Heart right ventricle (tissue), 16 donors: ENCODE data around the gene RPRD1B. TPM values are rescaled to one million over a fixed set of nuclear protein-coding genes. Genes with fewer than 3 reads are reported as not detected.

Source experiments
- ATAC-seq, 8 donors: fragments of 200-7000 bp; cut with Tn5 transposase; one replicate each; pipeline ENCODE4 v1.9.1; 2020; ENCODE audit warnings: mild to moderate bottlenecking in 8 of 8, moderate library complexity in 8 of 8, moderate number of reproducible peaks in 1 of 8
- DNase-seq, 2 donors: peaks; one replicate each; pipeline ENCODE4 v3.0.0-alpha.2; 2020
- H3K27ac ChIP-seq, 10 donors: fragments of 200-600 bp; sonication (generic) in 2 of 10; one replicate each; pipeline versions ENCODE4 v1.5.0 to v1.8.0; 2020 to 2022; ENCODE audit warnings: mild to moderate bottlenecking in 3 of 10
- H3K27me3 ChIP-seq, 7 donors: fragments of 200-600 bp; one replicate each; pipeline ENCODE4 v1.8.0; 2021 to 2022; ENCODE audit warnings: mild to moderate bottlenecking in 2 of 7
- H3K36me3 ChIP-seq, 9 donors: fragments of 200-600 bp; sonication (generic) in 1 of 9; one replicate each; pipeline versions ENCODE4 v1.5.0 to v1.8.0; 2020 to 2022; ENCODE audit warnings: mild to moderate bottlenecking in 2 of 9
- H3K4me1 ChIP-seq, 9 donors: fragments of 200-600 bp; sonication (generic) in 1 of 9; one replicate each; pipeline versions ENCODE4 v1.5.0 to v1.8.0; 2020 to 2022; ENCODE audit warnings: mild to moderate bottlenecking in 4 of 9
- H3K4me3 ChIP-seq, 10 donors: fragments of 200-600 bp; sonication (generic) in 2 of 10; one replicate each; pipeline versions ENCODE4 v1.5.0 to v1.8.0; 2020 to 2022; ENCODE audit warnings: mild to moderate bottlenecking in 7 of 10, moderate library complexity in 2 of 10
- H3K9me3 ChIP-seq, 11 donors: fragments of 200-600 bp in 10 of 11; sonication (generic) in 2 of 11; one replicate each; pipeline versions ENCODE4 v1.5.0 to v1.8.0; 2013 to 2022; ENCODE audit warnings: mild to moderate bottlenecking in 2 of 11, control low read depth in 1 of 11, moderate library complexity in 1 of 11
- CTCF ChIP-seq, 9 donors: fragments of 200-600 bp; sonication (generic) in 2 of 9; IDR thresholded peaks; one replicate each; pipeline versions ENCODE4 v1.5.0 to v1.8.0; 2021 to 2022; ENCODE audit warnings: antibody characterized with exemption in 9 of 9, mild to moderate bottlenecking in 5 of 9, moderate library complexity in 1 of 9
- WGBS, 2 donors: extraction: QIAGEN DNeasy Blood & Tissue Kit; methylation state at CpG; one replicate each; pipeline ENCODE4 v1.1.7; 2013; ENCODE audit warnings: inconsistent platforms in 1 of 2; 5-methylcytosine and 5-hydroxymethylcytosine counted together
- intact Hi-C, 10 donors: fragments of 100-400 bp; cut with DNase I; formaldehyde crosslinking; loops; one replicate each; pipeline versions ENCODE4 v1.11.1 to v1.14.2; 2022
- polyA plus RNA-seq, 2 donors: library from polyadenylated mRNA; stranded (reverse); fragments of 200-250 nt; gene quantifications; one replicate each; pipeline ENCODE4 v1.2.3, GENCODE V29; 2013
- total RNA-seq, 10 donors: library from RNA; stranded (reverse); fragmentation: NEBNext Ultra II Directional in 3 of 10; extraction: Animal tissue kit (Norgen Biotek cat#: 25700) in 3 of 10; gene quantifications; one replicate each; pipeline versions ENCODE4 v1.2.1 to v1.2.4, GENCODE V29; 2021 to 2023
- donor health status: Arrhythmogenic right ventricular cardiomyopathy.
- donor health status: ischemic (EF 13 %, LVEDD 7.1; RV severe dilation, severe dysfunction).
- donor health status: healthy with polysubstance abuse.
- donor health status: DM: no; HTN: yes; CAD: no.
- donor health status: DM: no; HTN: no; CAD: no.
- donor health status: ischemic (EF 25% LVEDD 6.9; RV normal size, moderate dysfunction).
- donor health status: ischemic (EF 25% LVEDD 5.7; RV mildly dilated, moderate dysfunction).
- donor health status: healthy.
- donor health status: DM: yes; HTN: yes; CAD: no.
- donor health status: Ischemic cardiomyopathy.
- donor health status: ischemic (EF 35%, LVEDD 5.7; RV mildly dilated, moderate dysfunction).
- donor health status: nonischemic (EF 11% LVEDD 7.7; RV severe dilation, severe dysfunction).
- donor health status: DM: yes; HTN: yes; CAD: no.
- donor health status: PGD.
- donor health status: ischemic (EF 29% LVEDD 5.4; RV normal size, mild dysfunction).
- donor health status: nonischemic (EF 23%, LVEDD 6.1; RV moderate dilation, normal function).

Gene RPRD1B
- total and polyA plus RNA-seq, 12 donors, result 10.4 to 78.1 (median 47.3) TPM

- no peaks in the 10 kb centered on the region for H3K27me3 ChIP-seq
- H3K27ac ChIP-seq, result peak overlapping the region; percentile 26 to 88 (median 80)
- no peak for TF ChIP-seq CTCF (IDR thresholded peaks at IDR 0.05)
- peaks cover 48 to 96% (median 74%) of the 10 kb centered on the region in 9 donors for H3K4me1 ChIP-seq
- no peak overlapping the region for H3K4me3 ChIP-seq
- WGBS, 2 donors, result 82 to 84% methylated on average over 5 of the region's 5 CpGs
- ATAC-seq (no peak), DNase-seq (no peak)
- no peaks in the 10 kb centered on the region for H3K9me3 ChIP-seq
- intact Hi-C loops, result loop anchor here in 2 of 10 donors (5.0 to 10.0 kb wide), 2 partner anchors 86 to 294 kb away; partner anchors contain the start of genes VSTM2L (in 2 of the 2) and CTNNBL1 (in 1 of the 2)
- H3K36me3 ChIP-seq, result peaks cover 0 to 48% (median 0%) of the 10 kb centered on the region in 9 donors
These were observed 45.1 kb upstream of the RPRD1B start for GRCh38 chr20:37988306-37988954.

- DNase-seq (peak in 1 of 2 donors; percentile 34), ATAC-seq (peak in 3 of 8 donors; percentile 18 to 28 (median 20))
- no peak for TF ChIP-seq CTCF (IDR thresholded peaks at IDR 0.05)
- H3K27me3 ChIP-seq, result no peaks in the 10 kb centered on the region
- H3K36me3 ChIP-seq, result peaks cover 0 to 60% (median 4%) of the 10 kb centered on the region in 9 donors
- peaks cover 44 to 91% (median 66%) of the 10 kb centered on the region in 9 donors for H3K4me1 ChIP-seq
- H3K9me3 ChIP-seq, result no peaks in the 10 kb centered on the region
- WGBS, 2 donors, result 41 to 43% methylated on average over 7 of the region's 7 CpGs
- no peak overlapping the region for H3K4me3 ChIP-seq
- intact Hi-C loops, result loop anchor here (2.0 to 10.0 kb wide), 13 partner anchors 85 to 427 kb away; partner anchors contain the start of genes VSTM2L (in 4 of the 10), CTNNBL1 (in 1 of the 10) and TGM2 (in 1 of the 10)
- H3K27ac ChIP-seq, result peak overlapping the region; percentile 61 to 88 (median 80)
These were observed 43.8 kb upstream of the RPRD1B start for GRCh38 chr20:37989601-37990295.

GRCh38 chr20:37990571-37991151 lies 42.9 kb upstream of the RPRD1B start:
- Histone ChIP-seq H3K36me3 (peaks cover 0 to 66% (median 10%) of the 10 kb centered on the region in 9 donors), H3K4me1 (peaks cover 44 to 88% (median 65%) of the 10 kb centered on the region in 9 donors), H3K27me3 (no peaks in the 10 kb centered on the region), H3K4me3 (no peak overlapping the region), H3K9me3 (no peaks in the 10 kb centered on the region), H3K27ac (peak overlapping the region; percentile 61 to 88 (median 80))
- intact Hi-C loops, result loop anchor here (2.0 to 10.0 kb wide), 12 partner anchors 86 to 428 kb away; partner anchors contain the start of genes VSTM2L (in 2 of the 10) and TGM2 (in 1 of the 10)
- DNase-seq (peak; percentile 64), ATAC-seq (peak; percentile 36 to 80 (median 54))
- TF ChIP-seq CTCF (IDR thresholded peaks at IDR 0.05), result no peak
- 40 to 47% methylated on average over 10 of the region's 10 CpGs for WGBS, 2 donors
